H1 (cell line): ENCODE measurements around the gene EN2. TPM values are rescaled to one million over a fixed set of nuclear protein-coding genes. Genes with fewer than 3 reads are reported as not detected.
A peak's percentile ranks its signal among the peaks of the same experiment; 100 is the strongest.

ENCODE experiments used
- CTCF ChIA-PET: fragments of 300-600 bp; sonication (Branson Sonifier 250); formaldehyde crosslinking; loops from one replicate; lab custom pipeline; 2021; ENCODE audit not compliant: partially characterized antibody; lab: Charles Lee
- POLR2A ChIA-PET: fragments of 300-600 bp; sonication (Branson Sonifier 250); formaldehyde crosslinking; loops from one replicate; lab custom pipeline; 2021; ENCODE audit warnings: inconsistent platforms; ENCODE audit not compliant: partially characterized antibody; lab: Charles Lee
- DNase-seq, 2 experiments: peaks; one replicate each; pipeline versions ENCODE4 v3.0.0 to v3.0.0-alpha.2; 2010 to 2022; ENCODE audit warnings: low spot score in 2 of 2, low read depth in 1 of 2, mixed read lengths in 1 of 2
- FAIRE-seq: peaks from 2 replicates; lab custom pipeline; 2011; peaks lifted over from hg19 to GRCh38; lab: Jason Lieb, UNC
- H2AFZ ChIP-seq: 2 replicates; pipeline ENCODE4 v1.8.1; 2012; ENCODE audit warnings: low read length, inconsistent platforms
- H2AK5ac ChIP-seq: 2 replicates; pipeline ENCODE4 v1.6.1; 2013; ENCODE audit warnings: low read depth, low read length
- H2BK120ac ChIP-seq: replicated peaks from 2 replicates; pipeline ENCODE3; 2013; ENCODE audit warnings: low read depth, low read length, inconsistent platforms
- H2BK12ac ChIP-seq: 2 replicates; pipeline ENCODE4 v1.6.1; 2013; ENCODE audit warnings: low read depth, low read length
- H2BK15ac ChIP-seq: 2 replicates; pipeline ENCODE4 v1.6.1; 2013; ENCODE audit warnings: low read length
- H2BK20ac ChIP-seq: 2 replicates; pipeline ENCODE4 v1.6.1; 2013; ENCODE audit warnings: low read length
- H2BK5ac ChIP-seq: 2 replicates; pipeline ENCODE4 v1.6.1; 2013; ENCODE audit warnings: low read depth, low read length
- H3K14ac ChIP-seq: 2 replicates; pipeline ENCODE4 v1.6.1; 2013; ENCODE audit warnings: inconsistent platforms; ENCODE audit not compliant: insufficient read length
- H3K18ac ChIP-seq: 2 replicates; pipeline ENCODE4 v1.6.1; 2013; ENCODE audit warnings: low read length; ENCODE audit errors: extremely low read depth
- H3K23ac ChIP-seq: 2 replicates; pipeline ENCODE4 v1.6.1; 2013; ENCODE audit warnings: inconsistent platforms; ENCODE audit not compliant: insufficient read length
- H3K23me2 ChIP-seq: 2 replicates; pipeline ENCODE4 v1.6.1; 2013; ENCODE audit warnings: low read depth, low read length
- H3K27ac ChIP-seq: 2 replicates; pipeline ENCODE4 v1.6.1; 2011; ENCODE audit warnings: low read depth, low read length, inconsistent platforms
- H3K27me3 ChIP-seq, 4 experiments: replicated peaks in 1 of 4; 1 replicate in 1 of 4; 2 replicates in 3 of 4; pipeline versions ENCODE4 v1.6.1 to v1.8.1; 2011 to 2013; ENCODE audit warnings: low read length in 3 of 4, mild to moderate bottlenecking in 3 of 4, inconsistent platforms in 2 of 4, mixed read lengths in 2 of 4, moderate library complexity in 1 of 4; ENCODE audit not compliant: control insufficient read depth in 3 of 4, insufficient read depth in 3 of 4; ENCODE audit errors: extremely low read depth in 1 of 4
- H3K36me3 ChIP-seq, 4 experiments: 2 replicates each; pipeline versions ENCODE4 v1.6.1 to v1.8.1; 2011 to 2013; ENCODE audit warnings: mild to moderate bottlenecking in 4 of 4, low read length in 3 of 4, moderate library complexity in 2 of 4, control low read depth in 1 of 4, inconsistent platforms in 1 of 4; ENCODE audit not compliant: insufficient read depth in 4 of 4, control insufficient read depth in 2 of 4
- H3K4ac ChIP-seq: replicated peaks from 2 replicates; pipeline ENCODE3; 2013; ENCODE audit warnings: low read length, low read depth, mixed read lengths, inconsistent platforms; ENCODE audit not compliant: insufficient read length
- H3K4me1 ChIP-seq, 4 experiments: replicated peaks in 1 of 4; 1 replicate in 1 of 4; 2 replicates in 3 of 4; pipeline versions ENCODE4 v1.6.1 to v1.8.1; 2011 to 2013; ENCODE audit warnings: low read length in 3 of 4, inconsistent platforms in 2 of 4, mixed read lengths in 1 of 4; ENCODE audit not compliant: insufficient read depth in 4 of 4, control insufficient read depth in 3 of 4
- H3K4me2 ChIP-seq, 2 experiments: 2 replicates each; pipeline versions ENCODE4 v1.6.1 to v1.8.1; 2011 to 2013; ENCODE audit warnings: low read depth in 2 of 2, low read length in 2 of 2, control low read depth in 1 of 2, inconsistent platforms in 1 of 2, mild to moderate bottlenecking in 1 of 2; ENCODE audit not compliant: insufficient read depth in 1 of 2
- H3K4me3 ChIP-seq, 4 experiments: fragments of 200-600, 300-600 bp in 1 of 4; sonication (generic), shearing (Covaris generic), sonication (Bioruptor Twin) in 1 of 4; 2 replicates each; pipeline versions ENCODE4 v1.5.1 to v1.8.1; 2011 to 2016; ENCODE audit warnings: low read length in 4 of 4, low read depth in 3 of 4, control low read depth in 2 of 4, inconsistent platforms in 2 of 4, mild to moderate bottlenecking in 2 of 4, mixed read lengths in 1 of 4, moderate library complexity in 1 of 4; ENCODE audit not compliant: insufficient read depth in 2 of 4; ENCODE audit errors: extremely low read depth in 1 of 4
- H3K56ac ChIP-seq: replicated peaks from 2 replicates; pipeline ENCODE3; 2013; ENCODE audit warnings: low read depth, mild to moderate bottlenecking, mixed read lengths, low read length, inconsistent platforms; ENCODE audit not compliant: insufficient read length
- H3K79me1 ChIP-seq: 2 replicates; pipeline ENCODE4 v1.6.1; 2013; ENCODE audit warnings: low read depth, low read length, control low read depth
- H3K79me2 ChIP-seq, 2 experiments: 2 replicates each; pipeline versions ENCODE4 v1.6.1 to v1.8.1; 2012 to 2013; ENCODE audit warnings: low read length in 2 of 2, mild to moderate bottlenecking in 2 of 2, inconsistent platforms in 1 of 2; ENCODE audit not compliant: insufficient read depth in 2 of 2, control insufficient read depth in 1 of 2
- H3K9ac ChIP-seq, 4 experiments: replicated peaks in 1 of 4; 1 replicate in 1 of 4; 2 replicates in 3 of 4; pipeline versions ENCODE4 v1.6.1 to v1.8.1; 2011 to 2013; ENCODE audit warnings: low read depth in 3 of 4, low read length in 3 of 4, control low read depth in 2 of 4, mild to moderate bottlenecking in 2 of 4, moderate library complexity in 2 of 4, inconsistent platforms in 1 of 4; ENCODE audit errors: extremely low read depth in 1 of 4
- H3K9me3 ChIP-seq, 2 experiments: 2 replicates each; pipeline versions ENCODE4 v1.6.1 to v1.8.1; 2012 to 2013; ENCODE audit warnings: mild to moderate bottlenecking in 2 of 2, moderate library complexity in 2 of 2, control low read depth in 1 of 2, inconsistent platforms in 1 of 2, low read depth in 1 of 2, low read length in 1 of 2, mixed read lengths in 1 of 2; ENCODE audit not compliant: insufficient read depth in 2 of 2
- H4K20me1 ChIP-seq, 2 experiments: replicated peaks in 1 of 2; 2 replicates each; pipeline versions ENCODE3 to v1.8.1; 2011 to 2013; ENCODE audit warnings: inconsistent platforms in 2 of 2, low read length in 2 of 2, mild to moderate bottlenecking in 1 of 2; ENCODE audit not compliant: insufficient read depth in 2 of 2, control insufficient read depth in 1 of 2
- H4K5ac ChIP-seq: 2 replicates; pipeline ENCODE4 v1.6.1; 2013; ENCODE audit warnings: low read length, low read depth, mixed read lengths, inconsistent platforms; ENCODE audit not compliant: insufficient read length
- H4K8ac ChIP-seq: 2 replicates; pipeline ENCODE4 v1.8.0; 2013; ENCODE audit warnings: mild to moderate bottlenecking, moderate library complexity, low read length, inconsistent platforms; ENCODE audit not compliant: insufficient read depth; ENCODE audit errors: extremely low read depth
- H4K91ac ChIP-seq: replicated peaks from 2 replicates; pipeline ENCODE3; 2013; ENCODE audit warnings: low read length, mixed read lengths, inconsistent platforms; ENCODE audit not compliant: insufficient read length
- ASH2L ChIP-seq: fragments of 200-600, 300-600 bp; sonication (generic); IDR thresholded peaks from one replicate; pipeline ENCODE4 v1.7.1; 2017; ENCODE audit warnings: low read length
- EZH2 ChIP-seq: fragments of 200-600 bp; sonication (generic); IDR thresholded peaks from 2 replicates; pipeline ENCODE4 v1.7.1; 2012; ENCODE audit warnings: low read depth, mild to moderate bottlenecking, moderate library complexity, low read length, inconsistent platforms; ENCODE audit not compliant: severe bottlenecking
- WGBS, 2 experiments: shearing (Covaris generic) in 1 of 2; methylation state at CpG; one replicate each; pipeline versions ENCODE4 v1.1.6 to v1.1.7; 2013 to 2015; ENCODE audit warnings: low lambda C conversion rate in 2 of 2, mixed read lengths in 2 of 2, inconsistent platforms in 1 of 2, low coverage in 1 of 2, missing lambda C conversion rate in 1 of 2; ENCODE audit not compliant: insufficient replicate concordance in 2 of 2, insufficient coverage in 1 of 2, insufficient read length in 1 of 2; ENCODE audit errors: extremely low coverage in 1 of 2, missing lambda C conversion rate in 1 of 2; 5-methylcytosine and 5-hydroxymethylcytosine counted together
- polyA plus RNA-seq, 7 experiments: library from polyadenylated mRNA; depleted of rRNA in 3 of 7; stranded (reverse) in 5 of 7; unstranded in 2 of 7; fragments of >200 nt in 5 of 7; fragments of 200-250 nt in 2 of 7; gene quantifications; 1 replicate in 5 of 7; 2 replicates in 1 of 7; 4 replicates in 1 of 7; pipeline versions ENCODE4 v1.2.1 to v1.2.3, GENCODE V29; 2011 to 2013; ENCODE audit warnings: missing spikeins in 2 of 7, mixed read lengths in 2 of 7
- total RNA-seq: library from RNA; stranded (reverse); fragmentation: NEBNext Ultra II Directional; extraction: Animal tissue kit (Norgen Biotek cat#: 25700); gene quantifications from 2 replicates; pipeline ENCODE4 v1.2.1, GENCODE V29; 2021

Gene EN2
- total and polyA plus RNA-seq, 2 of the 8 experiments (the other 6 are each of a cell fraction or from before 2014, with no cell fraction given), result not detected

DNA sequence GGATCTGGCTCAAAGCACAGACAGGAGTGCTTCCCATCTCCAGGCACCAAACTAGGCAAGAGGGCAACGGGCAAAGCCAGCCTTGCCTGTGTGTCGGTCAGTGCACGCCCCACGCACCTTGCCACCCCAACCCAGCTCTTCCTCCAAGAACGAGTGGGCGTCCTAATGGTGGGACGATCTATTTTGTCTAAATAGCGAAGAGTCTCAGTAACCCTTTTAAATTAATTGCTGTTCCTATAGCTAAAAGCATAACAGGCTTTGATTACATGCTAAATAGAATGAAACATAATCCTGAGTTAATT, 12.2 kb downstream of the EN2 start:
- no peak overlapping the region for H3K23ac ChIP-seq
- H2BK20ac ChIP-seq, result no peak overlapping the region
- no peak overlapping the region for H3K14ac ChIP-seq
- no peak overlapping the region for H2AFZ ChIP-seq
- TF ChIP-seq EZH2 (peak; percentile 5), ASH2L (no peak)
- no peaks in the 10 kb centered on the region for H3K79me1 ChIP-seq
- 44% methylated on average over 8 of the region's 8 CpGs; no CpG with 5 or more reads in 1 of the 2 experiments for WGBS, 2 experiments
- no peaks in the 10 kb centered on the region for H3K79me2 ChIP-seq
- ChIA-PET CTCF (interaction anchor here (0.5 to 1.8 kb wide), 5 partner anchors 11 to 318 kb away, joined by 3 to 6 read pairs (median 3); no protein-coding TSS in a partner anchor), POLR2A (interaction anchor here (1.7 kb wide), 1 partner anchor 21 kb away, joined by 4 read pairs; no protein-coding TSS in a partner anchor)
- H2AK5ac ChIP-seq, result no peak overlapping the region; the same call in 1 of the 2 replicates
- H4K5ac ChIP-seq, result no peak overlapping the region
- no peak overlapping the region for H4K8ac ChIP-seq
- FAIRE-seq (no peak), DNase-seq (no peak)
- H4K91ac ChIP-seq, result no peak overlapping the region
- H3K23me2 ChIP-seq, result peaks cover 4% of the 10 kb centered on the region; the same call in 1 of the 2 replicates
- H2BK120ac ChIP-seq, result no peak overlapping the region
- H3K4me1 ChIP-seq, result peaks cover 7 to 32% (median 13%) of the 10 kb centered on the region in 4 experiments; a peak in 6 of 7 replicates
- peaks cover 17 to 26% of the 10 kb centered on the region in 2 experiments for H4K20me1 ChIP-seq
- H3K56ac ChIP-seq, result no peak overlapping the region
- no peak overlapping the region for H3K9ac ChIP-seq
- H3K36me3 ChIP-seq, result no peaks in the 10 kb centered on the region
- no peak overlapping the region for H3K4me3 ChIP-seq
- no peak overlapping the region; the same call in 1 of the 2 replicates for H2BK12ac ChIP-seq
- H2BK15ac ChIP-seq, result peak overlapping the region; percentile 97
- H2BK5ac ChIP-seq, result no peak overlapping the region
- H3K4me2 ChIP-seq, result no peak overlapping the region
- H3K27ac ChIP-seq, result no peak overlapping the region
- no peaks in the 10 kb centered on the region for H3K9me3 ChIP-seq
- peaks cover 98 to 100% (median 100%) of the 10 kb centered on the region in 4 experiments for H3K27me3 ChIP-seq
- H3K18ac ChIP-seq, result no peak overlapping the region
- no peak overlapping the region for H3K4ac ChIP-seq
